Suppressor macrophage treated with lipopolysaccharide for 1 hour (primary cell): ENCODE results near the gene RIPOR3.
"Not testable (repeated sequence)": the region's sequence is repeated elsewhere in the genome, so short reads cannot be mapped to it uniquely, and the experiment has no call there.

Experiments used
- DNase-seq, 3 donors: peaks; one replicate each; pipeline ENCODE4 v3.0.0-alpha.2; 2020 to 2022

The RIPOR3 gene

DNA sequence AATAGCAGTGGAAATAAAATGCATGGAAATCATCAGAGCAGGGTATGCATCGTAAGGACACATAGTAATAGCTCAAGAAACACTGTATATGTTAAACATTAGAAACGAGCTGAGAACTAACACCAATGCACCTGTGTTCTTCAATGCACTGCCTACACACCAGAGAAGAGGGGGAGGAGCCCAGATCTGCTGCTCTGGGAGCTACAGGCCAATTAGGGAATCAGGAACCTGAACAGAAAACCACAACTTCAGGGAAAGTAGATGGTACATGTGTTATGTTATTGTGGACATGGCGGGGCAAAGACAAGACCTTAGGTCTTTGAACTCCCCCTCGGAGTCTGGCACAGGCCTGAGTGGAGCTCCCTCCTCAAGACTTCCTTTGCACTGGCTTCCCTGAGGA lies 39.7 kb downstream of the RIPOR3 start:
- no peak for DNase-seq

DNA sequence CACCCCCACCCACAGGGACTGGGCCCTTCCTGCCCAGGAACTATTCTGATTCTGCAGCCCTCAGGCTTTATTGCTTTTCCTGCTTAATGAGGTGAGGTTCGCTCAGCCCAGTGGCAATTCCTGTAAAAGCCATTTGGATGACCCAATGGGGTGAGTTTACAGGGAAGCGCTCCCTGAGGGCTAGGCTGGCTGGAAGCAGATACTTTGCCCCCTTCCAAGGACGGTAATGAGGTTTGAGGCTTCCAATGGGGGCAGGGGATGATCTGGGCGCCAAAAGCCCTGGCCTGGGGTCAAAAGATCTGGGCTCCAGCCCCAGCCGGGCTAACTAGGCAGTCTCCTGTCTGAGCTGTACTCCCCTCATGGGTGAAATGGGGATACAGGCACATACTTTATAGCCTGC lies 41.8 kb downstream of the RIPOR3 start:
- no peak for DNase-seq

DNA sequence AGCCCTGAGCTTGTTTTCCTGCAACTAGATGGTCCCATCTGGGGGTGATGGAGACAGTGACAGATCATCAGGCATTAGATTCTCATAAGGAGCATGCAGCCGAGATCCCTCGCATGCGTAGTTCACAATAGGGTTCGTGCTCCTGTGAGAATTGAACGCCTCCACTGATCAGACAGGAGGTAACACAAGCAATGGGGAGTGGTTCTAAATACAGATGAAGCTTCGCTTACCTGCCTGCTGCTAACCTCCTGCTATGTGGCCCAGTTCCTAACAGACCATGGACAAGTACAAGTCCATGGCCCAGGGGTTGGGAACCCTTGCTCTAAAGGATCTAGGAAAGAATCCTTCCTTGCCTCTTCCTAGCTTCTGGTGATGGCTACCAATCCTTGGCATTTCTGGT lies 42.7 kb downstream of the RIPOR3 start:
- DNase-seq = no peak

DNA sequence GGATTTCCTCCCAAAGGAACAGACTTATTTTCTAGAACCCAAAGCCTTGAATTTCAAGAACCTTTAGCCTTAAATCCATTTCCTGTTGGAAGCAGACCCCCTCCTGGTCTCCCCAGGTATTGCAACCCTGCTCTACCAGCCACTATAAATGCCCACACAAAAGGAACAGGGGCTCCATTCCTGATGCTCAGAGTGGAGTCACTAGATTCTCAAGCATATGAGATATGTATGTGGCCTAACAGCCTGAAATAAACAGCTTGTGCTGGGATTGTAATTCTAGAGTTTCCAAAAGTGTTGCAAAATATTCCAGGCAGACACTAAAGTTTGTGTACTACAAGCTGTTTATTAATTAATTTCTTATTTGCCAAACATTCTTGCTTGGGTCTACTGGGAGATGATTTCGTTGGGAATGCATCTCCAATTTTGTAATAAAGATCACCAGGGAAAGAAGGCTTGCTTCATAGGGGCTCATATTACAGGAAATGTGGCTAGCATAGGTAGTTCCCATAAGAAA lies 44.8 kb downstream of the RIPOR3 start:
- DNase-seq = no peak

DNA sequence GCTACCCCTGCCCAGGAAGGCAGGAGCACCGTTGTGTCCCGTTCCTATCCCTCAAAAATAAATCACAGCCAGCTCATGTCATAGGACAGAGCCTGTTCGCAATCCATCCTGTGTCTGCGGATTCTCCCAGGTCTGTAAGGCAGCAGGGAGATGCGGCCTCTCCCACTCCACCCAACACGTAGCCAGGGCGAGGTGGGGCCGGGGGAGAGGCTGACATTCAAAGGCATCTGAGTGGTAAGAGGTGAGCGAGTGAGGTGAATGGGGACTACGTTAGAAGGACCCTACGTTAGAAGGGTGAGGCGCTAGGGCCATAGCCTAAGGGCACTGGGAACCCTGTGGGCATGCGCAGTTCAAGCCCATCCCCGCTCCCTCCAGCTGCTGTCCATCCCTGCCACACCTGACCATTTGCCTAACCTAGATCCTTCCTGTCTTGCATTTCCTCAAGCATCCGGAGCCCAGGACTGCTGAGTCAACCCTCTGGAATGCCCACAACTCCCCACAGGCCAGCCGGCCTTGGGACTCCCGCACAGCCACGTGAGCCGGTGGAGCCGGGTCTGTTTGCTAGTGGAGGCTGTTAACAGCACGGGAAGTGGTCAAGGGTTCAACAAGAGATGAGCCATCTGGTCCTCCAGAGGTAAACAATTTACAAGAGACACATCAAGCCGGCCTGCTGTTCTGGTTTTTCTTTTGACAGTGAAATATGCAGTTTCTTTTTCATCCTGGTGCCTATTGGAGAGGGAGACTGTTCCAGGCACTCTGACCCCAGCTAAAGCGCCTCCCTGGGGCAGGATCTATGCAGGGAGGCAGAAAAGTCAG lies 45.9 kb downstream of the RIPOR3 start:
- no peak for DNase-seq

DNA sequence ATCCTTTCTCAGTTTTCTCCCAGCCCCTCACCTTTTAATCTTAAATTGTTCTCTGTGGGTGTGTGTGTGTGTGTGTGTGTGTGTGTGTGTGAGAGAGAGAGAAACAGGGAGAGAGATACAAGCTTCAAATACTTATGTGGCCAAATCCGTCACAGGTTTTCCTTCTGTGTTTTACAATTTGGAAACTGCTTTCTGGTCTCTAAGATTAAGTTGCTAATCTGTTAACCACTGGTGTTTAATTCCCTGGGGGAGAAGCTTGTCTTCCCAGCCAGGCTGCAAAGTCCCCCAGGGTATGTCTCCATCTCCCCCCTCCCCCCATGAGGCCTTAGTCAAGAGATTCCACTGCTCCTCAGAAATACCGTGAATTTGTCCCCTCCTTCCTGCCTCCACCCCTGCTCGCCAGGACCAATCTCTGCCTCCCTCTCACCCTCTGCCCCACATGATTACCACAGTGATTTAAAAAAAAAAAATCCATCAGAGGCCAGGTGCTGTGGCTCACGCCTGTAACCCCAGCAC lies 49.0 kb downstream of the RIPOR3 start:
- no peak for DNase-seq

DNA sequence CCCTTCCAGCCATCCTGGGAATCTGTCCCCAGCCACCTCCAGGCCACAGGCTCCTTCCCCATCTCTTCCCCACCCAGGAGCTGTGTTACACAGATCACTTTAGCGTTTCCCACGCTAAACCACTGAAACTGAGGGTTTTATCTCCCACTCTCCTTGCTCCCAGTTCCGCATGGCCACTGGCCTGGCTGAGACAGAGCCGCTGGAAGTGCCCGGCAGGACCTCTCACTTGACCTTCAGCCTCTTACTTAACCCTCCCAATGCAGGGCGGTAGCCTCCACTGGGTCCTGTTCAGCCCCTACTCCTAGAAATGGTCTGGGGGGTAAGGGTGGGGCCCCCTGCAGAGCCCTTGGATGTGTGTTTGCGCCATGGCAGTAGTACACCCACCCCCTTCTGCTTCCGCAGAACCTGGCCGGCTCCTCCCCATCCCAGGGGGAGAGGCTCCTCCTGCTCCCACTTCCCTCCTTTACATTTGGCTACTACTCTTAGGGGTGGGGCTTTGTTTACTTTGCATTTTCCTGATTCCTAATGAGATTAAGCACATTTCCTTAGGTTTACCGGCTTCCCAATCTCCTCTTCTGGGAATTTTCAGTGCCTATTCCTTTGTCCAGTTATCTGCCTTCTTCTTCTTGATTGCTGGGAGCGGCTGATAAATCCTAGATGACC lies 49.6 kb downstream of the RIPOR3 start:
- not testable (repeated sequence) for DNase-seq

DNA sequence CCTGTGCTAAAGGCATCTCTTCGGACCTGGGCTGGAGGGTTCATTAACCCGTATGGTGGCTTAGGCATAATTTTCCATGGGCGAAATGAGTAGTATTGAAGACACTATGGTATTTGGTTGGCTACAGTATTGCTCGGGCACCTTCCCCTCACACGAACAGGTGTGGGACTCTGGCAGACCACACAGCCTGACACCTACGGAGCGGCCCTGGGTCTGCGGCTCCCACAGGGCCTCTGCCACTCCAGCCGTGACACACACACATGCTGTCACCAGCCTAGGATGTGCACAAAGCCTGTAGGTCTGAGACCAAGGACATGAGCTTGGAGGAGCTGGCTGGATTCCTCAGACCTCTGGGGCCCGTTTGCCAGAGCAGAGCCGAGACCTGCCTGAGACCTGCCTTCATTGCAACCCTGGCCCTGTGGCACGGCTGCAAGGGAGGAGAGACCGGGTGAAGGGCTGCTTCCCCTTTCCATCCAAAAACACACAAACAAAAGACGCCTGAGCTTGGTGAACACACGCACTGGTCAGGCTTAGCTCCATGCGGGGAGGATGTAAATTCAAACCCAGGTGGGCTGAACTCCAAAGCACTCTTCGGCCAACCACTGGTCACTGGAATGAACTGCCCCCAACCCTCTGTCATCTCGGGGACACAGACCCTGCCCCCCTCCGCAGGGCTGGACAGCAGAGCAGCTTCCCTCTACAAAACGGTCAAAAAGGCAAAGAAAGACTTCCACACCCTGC lies 51.2 kb downstream of the RIPOR3 start:
- not testable (repeated sequence) for DNase-seq

DNA sequence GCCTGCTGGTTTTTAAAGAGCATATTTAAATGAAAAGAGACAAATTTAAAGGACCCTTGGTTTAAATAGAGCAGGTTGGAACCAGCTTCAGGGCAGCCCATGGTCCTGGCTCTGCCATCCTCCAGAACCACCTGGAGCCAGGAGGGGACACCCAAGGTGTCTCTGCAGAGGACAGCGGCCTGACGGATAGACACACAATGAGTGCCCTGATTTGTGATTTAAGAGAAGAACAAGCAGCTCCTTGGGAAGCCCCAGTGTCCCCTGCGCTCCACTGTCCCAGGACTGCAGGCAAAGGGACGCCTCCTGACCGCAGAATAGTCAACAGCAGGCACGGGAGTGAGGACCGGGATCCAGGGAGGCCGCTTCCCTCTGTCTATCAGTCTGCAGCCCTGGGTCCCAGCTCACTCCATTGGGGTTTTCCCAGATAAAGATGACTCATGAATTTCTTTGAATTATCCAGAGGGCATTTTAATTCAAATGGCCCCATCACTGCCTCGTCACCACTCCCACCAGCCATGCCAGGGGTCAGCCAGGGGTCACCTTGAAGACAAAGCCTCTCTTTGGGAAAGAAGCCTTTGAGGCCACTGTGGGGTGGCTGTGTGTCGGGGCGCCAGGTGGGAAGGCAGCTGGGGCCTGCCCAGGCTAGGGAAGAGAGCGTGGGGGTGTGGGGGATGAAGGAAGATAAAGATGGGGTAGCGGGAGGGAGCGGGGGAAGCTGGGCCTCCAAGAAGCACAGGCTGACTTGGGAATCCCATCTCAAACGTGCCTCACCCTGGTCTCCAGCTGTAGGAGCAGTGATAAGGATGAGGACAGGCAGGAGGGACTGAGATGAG lies 53.1 kb downstream of the RIPOR3 start:
- DNase-seq = peak in 1 of 3 donors; percentile 27

DNA sequence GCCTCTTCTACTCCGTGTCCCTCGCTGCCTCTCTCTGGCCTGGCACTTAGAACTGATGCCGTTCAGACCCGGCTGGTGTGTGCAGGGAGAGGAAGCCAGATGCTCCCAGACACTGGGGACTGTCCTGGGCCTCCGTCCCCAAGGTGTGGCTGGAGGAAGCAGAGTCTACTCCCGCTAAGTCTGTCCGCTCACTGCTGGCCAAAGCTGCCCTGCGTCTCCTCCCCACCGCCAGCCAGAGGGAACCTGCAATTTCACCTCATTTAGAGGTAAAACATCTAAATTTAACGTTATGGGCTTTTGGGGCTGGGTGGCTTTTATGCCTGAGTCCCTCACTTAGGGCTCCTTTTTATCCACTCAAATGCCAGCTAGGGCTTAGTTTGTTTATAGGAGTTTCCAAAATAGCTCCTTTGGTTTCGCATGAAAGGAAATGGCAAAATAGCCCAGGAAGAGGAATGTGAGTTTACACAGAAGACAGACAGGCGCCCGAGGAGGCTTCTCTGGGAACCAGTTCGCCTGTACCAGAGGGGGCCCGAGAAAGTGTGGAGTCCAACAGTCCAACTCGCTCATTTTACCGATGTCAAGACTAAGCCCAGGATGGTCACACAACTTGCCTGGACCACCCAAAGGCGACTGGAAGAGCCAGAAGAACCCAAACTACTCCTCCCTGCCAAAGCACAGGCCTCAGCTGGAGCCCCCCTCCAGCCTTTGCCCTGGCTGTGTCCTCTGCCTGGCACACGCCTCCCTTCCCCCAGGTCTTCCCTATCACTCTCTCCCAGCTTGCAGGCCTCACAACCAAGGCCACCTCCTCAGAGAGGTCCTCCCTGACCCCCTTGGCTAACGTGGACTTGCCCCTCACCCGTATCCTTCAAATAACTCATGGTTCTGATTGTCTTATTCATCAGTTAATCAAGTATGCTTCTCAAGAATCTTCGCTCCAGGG lies 54.5 kb downstream of the RIPOR3 start:
- no peak for DNase-seq

DNA sequence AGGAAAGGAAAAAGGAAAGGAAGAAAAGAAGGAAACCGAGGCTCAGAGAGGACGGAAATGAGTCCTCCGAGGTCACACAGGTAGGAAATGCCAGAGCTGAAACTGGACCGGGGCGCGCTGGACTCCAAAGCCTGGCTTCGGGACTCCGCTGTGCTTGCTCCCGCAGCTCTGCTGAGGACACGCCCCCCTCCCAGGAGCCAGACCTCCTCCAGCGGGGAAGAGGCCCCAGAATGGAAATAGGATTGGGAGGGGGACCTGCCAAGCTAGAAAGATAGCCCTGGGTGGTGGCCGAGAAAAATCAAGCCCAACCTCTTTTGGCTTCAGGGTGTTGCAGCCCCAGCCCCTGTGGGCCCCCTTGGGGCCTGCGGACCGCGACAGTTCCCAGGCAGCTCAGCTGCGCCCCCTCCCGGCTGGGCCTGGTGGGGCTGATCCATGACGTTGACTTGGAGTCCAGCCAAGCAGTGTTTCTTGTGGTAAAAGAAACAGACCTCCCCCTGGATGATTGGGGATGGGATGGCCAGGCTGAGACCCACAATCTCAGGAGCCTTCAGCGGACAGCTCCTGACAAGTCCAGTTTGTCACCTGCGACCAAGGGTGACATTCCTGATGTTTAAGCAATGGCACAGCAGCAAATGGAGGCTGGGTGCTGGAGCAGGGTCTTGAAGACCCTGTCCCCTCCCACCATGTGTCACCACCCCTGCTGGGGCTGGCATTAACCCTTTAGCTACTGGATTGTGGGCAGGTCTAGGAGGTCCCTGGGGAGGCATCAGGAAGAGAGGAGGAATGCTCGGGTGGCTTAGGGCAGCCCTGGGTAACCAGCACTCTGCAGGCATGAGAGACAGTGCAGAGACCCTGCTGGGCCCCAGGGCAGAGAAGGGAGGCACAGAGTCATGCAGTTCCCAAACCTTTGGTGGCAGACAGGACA lies 55.4 kb downstream of the RIPOR3 start:
- DNase-seq = peak; percentile 66 to 86 (median 76)

DNA sequence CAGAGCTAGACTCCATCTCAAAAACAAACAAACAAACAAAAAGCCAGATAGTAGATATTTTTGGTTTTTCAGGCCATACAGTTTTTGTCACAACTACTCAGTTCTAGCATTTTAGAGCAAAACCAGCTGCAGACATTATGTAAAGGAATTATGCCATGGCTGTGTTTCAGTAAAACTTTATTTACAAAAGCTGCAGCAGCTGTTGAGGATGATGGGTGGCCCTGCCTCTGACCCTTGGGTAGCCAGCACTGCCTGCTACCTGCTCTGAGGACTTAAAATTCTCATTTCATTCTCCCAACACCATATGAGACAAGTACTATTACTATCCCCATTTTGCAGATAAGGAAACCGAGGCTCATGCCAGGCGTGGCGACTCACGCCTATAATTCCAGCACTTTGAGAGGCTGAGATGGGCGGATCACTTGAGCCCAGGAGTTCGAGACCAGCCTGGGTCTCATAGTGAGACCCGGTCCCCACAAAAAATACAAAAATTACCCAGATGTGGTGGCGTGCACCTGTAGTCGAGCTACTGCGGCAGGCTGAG lies 56.3 kb downstream of the RIPOR3 start:
- no peak for DNase-seq

DNA sequence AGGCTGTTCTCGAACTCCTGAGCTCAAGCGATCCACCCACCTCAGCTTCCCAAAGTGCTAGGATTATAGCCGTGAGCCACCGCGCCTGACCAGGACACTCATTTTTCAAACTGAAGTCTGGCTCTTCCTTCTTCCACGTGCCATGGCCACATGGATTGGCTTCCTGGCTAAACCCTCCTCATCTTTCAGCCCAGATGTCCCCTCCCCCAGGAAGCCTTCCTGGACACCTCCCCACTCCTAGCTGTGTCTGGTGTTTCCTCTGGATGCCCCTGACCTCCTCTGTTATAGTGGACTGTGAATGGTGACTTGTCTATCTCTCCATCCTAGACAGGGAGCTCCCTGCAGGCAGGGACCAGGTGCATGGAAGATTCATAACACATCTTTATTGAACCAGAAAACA lies 57.2 kb downstream of the RIPOR3 start:
- no peak for DNase-seq

DNA sequence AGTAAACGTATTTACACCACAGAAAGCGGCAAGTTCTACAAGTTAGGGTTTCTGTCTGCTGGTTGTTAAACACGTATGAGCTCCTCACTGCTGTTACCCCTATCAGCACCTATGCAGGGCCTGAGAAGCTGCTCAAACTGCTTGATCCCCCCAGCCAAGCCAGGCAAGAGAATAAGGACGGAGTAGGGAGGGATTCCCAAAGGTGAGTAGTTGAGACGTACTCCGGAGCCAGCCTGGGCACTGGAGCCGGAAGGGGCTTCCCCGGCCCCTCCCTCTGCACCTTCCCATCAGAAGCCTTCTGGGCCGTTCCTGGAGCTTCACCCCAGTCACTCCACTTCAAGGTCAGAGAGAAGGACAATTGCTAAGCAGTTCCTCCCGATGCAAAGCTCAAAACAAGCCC lies 58.0 kb downstream of the RIPOR3 start:
- no peak for DNase-seq

DNA sequence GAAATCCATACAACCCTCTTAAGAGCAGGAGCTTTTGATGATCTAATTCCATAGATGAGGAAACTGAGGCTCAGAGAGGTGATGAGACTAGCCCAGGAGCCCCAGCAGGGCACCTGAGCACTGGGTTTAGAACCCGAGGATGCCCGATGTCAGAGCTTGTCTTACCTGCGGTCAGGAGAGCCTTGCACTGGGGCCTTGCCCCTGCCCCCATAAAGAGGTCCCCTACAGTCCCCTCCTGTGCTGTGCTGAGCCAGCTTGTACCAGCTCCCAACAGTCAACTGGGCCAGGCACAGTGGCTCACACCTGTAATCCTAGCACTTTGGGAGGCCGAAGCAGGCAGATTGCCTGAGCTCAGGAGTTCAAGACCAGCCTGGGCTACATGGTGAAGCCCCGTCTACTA lies 58.6 kb downstream of the RIPOR3 start:
- no peak for DNase-seq

DNA sequence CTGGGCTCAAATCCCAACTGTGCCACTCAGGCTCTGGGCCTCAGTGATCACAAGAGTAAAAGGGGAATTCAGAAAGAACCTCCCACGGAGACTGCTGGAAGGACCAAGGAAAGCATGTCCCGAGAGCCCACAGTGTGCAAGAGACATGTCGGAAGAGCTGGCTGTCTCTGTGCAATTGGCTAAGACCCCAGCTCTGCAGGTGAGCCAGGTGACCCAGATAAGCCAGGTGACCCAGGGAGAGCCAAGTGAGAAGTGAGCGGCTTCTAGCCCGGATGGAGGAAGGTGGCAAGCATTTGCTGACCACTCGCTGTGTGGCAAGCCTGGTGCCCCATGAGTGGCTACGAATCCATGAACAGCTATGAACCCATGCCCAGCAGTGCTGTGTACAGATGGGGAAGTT lies 59.1 kb downstream of the RIPOR3 start:
- DNase-seq = peak in 1 of 3 donors; percentile 45

DNA sequence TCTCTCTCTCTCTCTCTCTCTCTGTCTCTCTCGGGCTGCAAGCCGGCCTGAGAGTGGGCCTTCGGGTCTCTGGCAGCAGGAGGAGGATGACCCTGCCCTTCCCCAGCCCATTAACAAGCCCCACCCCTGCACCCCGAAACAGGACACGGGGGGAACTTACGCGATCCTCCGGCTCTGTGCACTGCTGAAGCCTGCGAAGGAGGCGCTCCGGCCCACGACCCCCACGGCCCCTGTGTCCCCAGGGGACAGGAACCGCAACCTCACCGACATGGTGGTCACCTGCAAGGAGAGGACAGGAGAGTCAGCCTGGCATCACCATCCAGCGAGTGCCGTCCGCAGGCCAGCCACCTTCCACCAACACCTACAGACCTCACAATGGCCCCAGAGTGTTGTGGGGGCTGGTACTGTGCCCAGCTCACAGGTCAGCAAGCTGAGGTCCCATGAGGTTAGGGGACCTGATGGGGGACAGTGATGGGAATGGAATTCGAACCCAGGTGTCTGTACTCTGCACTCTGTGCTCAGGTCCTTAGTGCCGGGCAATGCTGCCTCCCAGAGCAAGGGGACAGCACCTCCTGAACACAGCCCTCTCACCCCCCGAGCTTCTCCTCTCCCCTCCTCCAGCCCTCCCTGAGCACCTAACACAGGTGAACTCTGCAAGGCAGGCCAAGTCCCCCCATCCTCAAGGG lies 60.6 kb downstream of the RIPOR3 start:
- DNase-seq = no peak

DNA sequence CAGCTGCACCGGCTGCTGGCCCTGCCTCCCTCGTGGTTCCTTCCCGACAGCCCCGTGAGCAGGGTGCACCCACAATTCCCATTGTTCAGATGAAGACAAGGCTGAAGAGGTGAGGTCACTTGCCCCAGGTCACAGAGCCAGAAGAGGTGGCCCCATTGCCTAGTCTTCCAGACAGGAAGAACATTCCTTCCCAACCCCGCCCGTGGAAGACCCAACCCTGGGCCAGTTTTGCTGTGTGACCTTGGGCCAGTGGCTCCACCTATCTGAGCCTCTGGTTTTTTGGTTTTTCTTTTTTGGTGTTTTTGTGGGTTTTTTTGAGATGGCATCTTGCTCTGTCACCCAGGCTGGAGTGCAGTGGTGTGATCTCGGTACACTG lies 61.7 kb downstream of the RIPOR3 start:
- DNase-seq = no peak
